ENCODE measurements around the gene APOB. TPM values are rescaled to one million over a fixed set of nuclear protein-coding genes. Genes with fewer than 3 reads are reported as not detected.

Gene APOB
- total and polyA plus RNA-seq, 2 of the 8 experiments (the other 6 are each of a cell fraction or from before 2014, with no cell fraction given) = 0.15 to 0.61 TPM

GRCh38 chr2:21069746-21070340 is 26.0 kb upstream of the APOB start (continued):
- TF ChIP-seq KDM4A (IDR thresholded peaks at IDR 0.05; ENCODE audit: low read depth, low read length, severe bottlenecking) (no peak), NANOG (IDR thresholded peaks at IDR 0.05; ENCODE audit: insufficient read depth, low read depth, low read length, poor library complexity, severe bottlenecking) (no peak), GABPA (IDR thresholded peaks at IDR 0.05; ENCODE audit: borderline replicate concordance, insufficient read depth, low read length) (no peak), BCL11A (IDR thresholded peaks at IDR 0.05; ENCODE audit: low read depth in 2 of 2, low read length in 2 of 2) (no peak), EZH2 (IDR thresholded peaks at IDR 0.05; ENCODE audit: low read depth, low read length, severe bottlenecking) (no peak), KDM5A (IDR thresholded peaks at IDR 0.05; ENCODE audit: low read length) (no peak)

Measured in H1 (cell line).